ENCODE measurements around the gene PPFIBP2. TPM values are rescaled to one million over a fixed set of nuclear protein-coding genes. Genes with fewer than 3 reads are reported as not detected.

PPFIBP2 gene
- total RNA-seq, 1 donor from 2014 or later = 1.8 TPM

- Histone ChIP-seq H4K20me1 (ENCODE audit: insufficient read depth, low read length) (no peaks in the 10 kb centered on the region), H3K27ac (ENCODE audit: low read depth, low read length) (no peak overlapping the region), H3K79me2 (ENCODE audit: insufficient read depth, low read length) (no peaks in the 10 kb centered on the region), H3K9me3 (ENCODE audit: insufficient read depth, low read depth, low read length) (no peaks in the 10 kb centered on the region), H3K9ac (ENCODE audit: low read length) (no peak overlapping the region), H3K4me3 (ENCODE audit: insufficient read depth, low read depth, low read length) (no peak overlapping the region), H3K4me2 (ENCODE audit: low read length) (no peak overlapping the region), H3K27me3 (ENCODE audit: insufficient read depth, low read length) (no peaks in the 10 kb centered on the region), H3K36me3 (ENCODE audit: insufficient read depth, low read length) (no peaks in the 10 kb centered on the region), H3K4me1 (ENCODE audit: insufficient read depth, low read length) (peaks cover 2% of the 10 kb centered on the region), H2AFZ (ENCODE audit: low read depth, low read length) (no peak overlapping the region)
- DNase-seq (ENCODE audit: low read depth) (no peak), FAIRE-seq (no peak)
- peaks cover 10% of the 10 kb centered on the region for H3K4me1 Mint-ChIP-seq (ENCODE audit: low read depth, unreplicated experiment)
- no peaks in the 10 kb centered on the region for H3K9me3 Mint-ChIP-seq (ENCODE audit: unreplicated experiment)
- H3K27me3 Mint-ChIP-seq (ENCODE audit: low read depth, unreplicated experiment) = peaks cover 2% of the 10 kb centered on the region
- H3K27ac Mint-ChIP-seq (ENCODE audit: unreplicated experiment) = no peak overlapping the region
- H3K36me3 Mint-ChIP-seq (ENCODE audit: low read depth, unreplicated experiment) = no peaks in the 10 kb centered on the region
- no peak for TF ChIP-seq EZH2 (IDR thresholded peaks at IDR 0.05; ENCODE audit: insufficient read depth, low read length)
- no peak for TF ChIP-seq CTCF (IDR thresholded peaks at IDR 0.05; ENCODE audit: insufficient read depth, low read depth, low read length)
- H3K4me3 Mint-ChIP-seq (ENCODE audit: unreplicated experiment) = no peak overlapping the region
Observed at GRCh38 chr11:7599209-7599608, 85.4 kb downstream of the PPFIBP2 start.

- H3K79me2 ChIP-seq (ENCODE audit: insufficient read depth, low read length) = no peaks in the 10 kb centered on the region
- Mint-ChIP-seq H3K27me3 (ENCODE audit: low read depth, unreplicated experiment) (peaks cover 2% of the 10 kb centered on the region), H3K36me3 (ENCODE audit: low read depth, unreplicated experiment) (no peaks in the 10 kb centered on the region), H3K27ac (ENCODE audit: unreplicated experiment) (peak overlapping the region; percentile 8), H3K4me3 (ENCODE audit: unreplicated experiment) (no peak overlapping the region), H3K9me3 (ENCODE audit: unreplicated experiment) (no peaks in the 10 kb centered on the region), H3K4me1 (ENCODE audit: low read depth, unreplicated experiment) (peaks cover 10% of the 10 kb centered on the region)
- H3K9ac ChIP-seq (ENCODE audit: low read length) = no peak overlapping the region
- TF ChIP-seq EZH2 (IDR thresholded peaks at IDR 0.05; ENCODE audit: insufficient read depth, low read length) = no peak
- no peak for TF ChIP-seq CTCF (IDR thresholded peaks at IDR 0.05; ENCODE audit: insufficient read depth, low read depth, low read length)
- no peak overlapping the region for H2AFZ ChIP-seq (ENCODE audit: low read depth, low read length)
- H3K27ac ChIP-seq (ENCODE audit: low read depth, low read length) = no peak overlapping the region
- DNase-seq (ENCODE audit: low read depth) = no peak
- no peak overlapping the region for H3K4me2 ChIP-seq (ENCODE audit: low read length)
- H4K20me1 ChIP-seq (ENCODE audit: insufficient read depth, low read length) = no peaks in the 10 kb centered on the region
- H3K4me3 ChIP-seq (ENCODE audit: insufficient read depth, low read depth, low read length) = no peak overlapping the region
- H3K27me3 ChIP-seq (ENCODE audit: insufficient read depth, low read length) = no peaks in the 10 kb centered on the region
- FAIRE-seq = no peak
- no peaks in the 10 kb centered on the region for H3K9me3 ChIP-seq (ENCODE audit: insufficient read depth, low read depth, low read length)
- H3K36me3 ChIP-seq (ENCODE audit: insufficient read depth, low read length) = no peaks in the 10 kb centered on the region
- peaks cover 12% of the 10 kb centered on the region for H3K4me1 ChIP-seq (ENCODE audit: insufficient read depth, low read length)
Observed at GRCh38 chr11:7600205-7600775, 86.5 kb downstream of the PPFIBP2 start.

GRCh38 chr11:7603031-7603781 lies 89.4 kb downstream of the PPFIBP2 start:
- Mint-ChIP-seq H3K36me3 (ENCODE audit: low read depth, unreplicated experiment) (no peaks in the 10 kb centered on the region), H3K27ac (ENCODE audit: unreplicated experiment) (no peak overlapping the region), H3K27me3 (ENCODE audit: low read depth, unreplicated experiment) (no peaks in the 10 kb centered on the region), H3K9me3 (ENCODE audit: unreplicated experiment) (no peaks in the 10 kb centered on the region), H3K4me3 (ENCODE audit: unreplicated experiment) (no peak overlapping the region), H3K4me1 (ENCODE audit: low read depth, unreplicated experiment) (peaks cover 10% of the 10 kb centered on the region)
- no peak overlapping the region for H3K27ac ChIP-seq (ENCODE audit: low read depth, low read length)
- H3K9ac ChIP-seq (ENCODE audit: low read length) = no peak overlapping the region
- no peak overlapping the region for H3K4me2 ChIP-seq (ENCODE audit: low read length)
- H3K4me3 ChIP-seq (ENCODE audit: insufficient read depth, low read depth, low read length) = no peak overlapping the region
- H4K20me1 ChIP-seq (ENCODE audit: insufficient read depth, low read length) = no peaks in the 10 kb centered on the region
- FAIRE-seq (no peak), DNase-seq (ENCODE audit: low read depth) (no peak)
- no peaks in the 10 kb centered on the region for H3K79me2 ChIP-seq (ENCODE audit: insufficient read depth, low read length)
- no peaks in the 10 kb centered on the region for H3K27me3 ChIP-seq (ENCODE audit: insufficient read depth, low read length)
- no peaks in the 10 kb centered on the region for H3K36me3 ChIP-seq (ENCODE audit: insufficient read depth, low read length)
- H3K9me3 ChIP-seq (ENCODE audit: insufficient read depth, low read depth, low read length) = no peaks in the 10 kb centered on the region
- peaks cover 21% of the 10 kb centered on the region for H3K4me1 ChIP-seq (ENCODE audit: insufficient read depth, low read length)
- no peak for TF ChIP-seq CTCF (IDR thresholded peaks at IDR 0.05; ENCODE audit: insufficient read depth, low read depth, low read length)
- no peak for TF ChIP-seq EZH2 (IDR thresholded peaks at IDR 0.05; ENCODE audit: insufficient read depth, low read length)
- H2AFZ ChIP-seq (ENCODE audit: low read depth, low read length) = no peak overlapping the region
